Measurements from ENCODE around the gene PRSS36. TPM values are rescaled to one million over a fixed set of nuclear protein-coding genes. Genes with fewer than 3 reads are reported as not detected.

The PRSS36 gene
- polyA plus RNA-seq, 3 donors = 3.1 to 4.2 (median 3.4) TPM

DNA sequence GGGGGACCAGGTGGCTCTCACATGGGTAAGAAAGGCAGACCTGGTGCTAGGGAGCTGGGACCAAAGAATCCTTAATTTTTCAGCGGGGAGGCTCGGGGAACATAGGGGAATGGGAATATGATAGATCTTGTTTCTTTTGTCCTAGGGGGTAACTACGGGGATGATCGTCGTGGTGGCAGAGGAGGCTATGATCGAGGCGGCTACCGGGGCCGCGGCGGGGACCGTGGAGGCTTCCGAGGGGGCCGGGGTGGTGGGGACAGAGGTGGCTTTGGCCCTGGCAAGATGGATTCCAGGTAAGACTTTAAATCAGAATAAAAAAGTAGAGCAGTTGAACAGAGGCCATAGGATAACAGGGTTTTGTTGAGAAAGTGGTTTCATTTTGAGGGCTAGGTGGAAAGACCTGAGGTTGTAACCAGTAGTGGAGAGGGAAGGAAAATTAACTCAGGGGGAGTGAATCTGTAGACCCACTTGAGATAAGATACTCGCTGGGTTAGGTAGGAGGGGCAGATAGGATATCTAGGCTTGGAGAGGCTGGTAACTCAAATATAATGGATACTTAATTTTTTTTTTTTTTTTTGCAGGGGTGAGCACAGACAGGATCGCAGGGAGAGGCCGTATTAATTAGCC is 41.1 kb upstream of the PRSS36 start:
- Histone ChIP-seq H4K20me1 (ENCODE audit: insufficient read depth, low read length) (peaks cover 100% of the 10 kb centered on the region), H2AFZ (ENCODE audit: insufficient read depth, low read depth, low read length, poor library complexity, severe bottlenecking) (no peak overlapping the region), H3K9ac (ENCODE audit: insufficient read depth, low read length, poor library complexity, severe bottlenecking) (no peak overlapping the region), H3K27me3 (ENCODE audit: control insufficient read depth in 2 of 2, insufficient read depth in 2 of 2, low read length in 2 of 2) (no peaks in the 10 kb centered on the region), H3K9me3 (replicated peaks in 1 of 2; ENCODE audit: control insufficient read depth in 1 of 2, insufficient read depth in 1 of 2, low read length in 2 of 2) (no peaks in the 10 kb centered on the region), H3K79me2 (ENCODE audit: insufficient read depth, low read length) (peaks cover 95% of the 10 kb centered on the region), H3K4me2 (replicated peaks; ENCODE audit: extremely low read depth, low read length, poor library complexity, severe bottlenecking) (no peak overlapping the region), H3K27ac (ENCODE audit: low read depth in 1 of 2, low read length in 2 of 2) (no peak overlapping the region), H3K36me3 (replicated peaks in 1 of 2; ENCODE audit: control insufficient read depth in 1 of 2, insufficient read depth in 2 of 2, low read length in 2 of 2) (peaks cover 94 to 100% of the 10 kb centered on the region in 2 donors), H3K4me3 (replicated peaks in 1 of 3; ENCODE audit: low read depth in 2 of 3, low read length in 3 of 3) (no peak overlapping the region), H3K4me1 (ENCODE audit: control insufficient read depth in 1 of 2, insufficient read depth in 2 of 2, low read length in 2 of 2) (peaks cover 12% of the 10 kb centered on the region in 2 donors)
- H3K36me3 Mint-ChIP-seq = peaks cover 87 to 99% of the 10 kb centered on the region in 2 donors
- peak overlapping the region in 3 of 7 donors; percentile 26 to 73 (median 44) for H3K27ac Mint-ChIP-seq
- no peak for DNase-seq
- TF ChIP-seq CTCF (IDR thresholded peaks at IDR 0.05) = no peak
- H3K4me3 Mint-ChIP-seq = no peak overlapping the region
- peaks cover 19% of the 10 kb centered on the region for H3K4me1 Mint-ChIP-seq
- no peaks in the 10 kb centered on the region for H3K9me3 Mint-ChIP-seq
- H3K27me3 Mint-ChIP-seq (ENCODE audit: low read depth in 3 of 3) = peaks cover 0 to 2% (median 0%) of the 10 kb centered on the region in 3 donors
- intact Hi-C loops (cut with micrococcal nuclease) = no loop called here
- 98% methylated on average over 8 of the region's 17 CpGs for WGBS (ENCODE audit: insufficient coverage)

DNA sequence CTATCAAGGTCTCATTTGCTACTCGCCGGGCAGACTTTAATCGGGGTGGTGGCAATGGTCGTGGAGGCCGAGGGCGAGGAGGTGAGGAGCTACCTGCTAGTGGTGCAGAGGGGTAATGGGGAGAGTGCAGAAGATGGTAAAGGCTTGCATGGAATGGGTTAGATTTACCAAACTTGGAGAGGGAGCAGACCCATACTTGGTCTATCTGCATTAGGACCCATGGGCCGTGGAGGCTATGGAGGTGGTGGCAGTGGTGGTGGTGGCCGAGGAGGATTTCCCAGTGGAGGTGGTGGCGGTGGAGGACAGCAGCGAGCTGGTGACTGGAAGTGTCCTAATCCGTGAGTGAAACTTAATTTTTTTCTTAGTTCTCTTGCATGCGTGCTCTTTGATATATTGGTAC is 40.2 kb upstream of the PRSS36 start:
- Mint-ChIP-seq H3K36me3 (peaks cover 91 to 99% of the 10 kb centered on the region in 2 donors), H3K4me1 (peaks cover 25% of the 10 kb centered on the region), H3K4me3 (no peak overlapping the region), H3K27me3 (ENCODE audit: low read depth in 3 of 3) (peaks cover 0 to 2% (median 0%) of the 10 kb centered on the region in 3 donors), H3K27ac (peak overlapping the region in 2 of 7 donors; percentile 29 to 61), H3K9me3 (no peaks in the 10 kb centered on the region)
- 97% methylated on average over 9 of the region's 12 CpGs for WGBS (ENCODE audit: insufficient coverage)
- Histone ChIP-seq H3K27ac (ENCODE audit: low read depth in 1 of 2, low read length in 2 of 2) (no peak overlapping the region), H4K20me1 (ENCODE audit: insufficient read depth, low read length) (peaks cover 100% of the 10 kb centered on the region), H3K79me2 (ENCODE audit: insufficient read depth, low read length) (peaks cover 90% of the 10 kb centered on the region), H3K4me2 (replicated peaks; ENCODE audit: extremely low read depth, low read length, poor library complexity, severe bottlenecking) (no peak overlapping the region), H3K9ac (ENCODE audit: insufficient read depth, low read length, poor library complexity, severe bottlenecking) (no peak overlapping the region), H3K9me3 (replicated peaks in 1 of 2; ENCODE audit: control insufficient read depth in 1 of 2, insufficient read depth in 1 of 2, low read length in 2 of 2) (no peaks in the 10 kb centered on the region), H2AFZ (ENCODE audit: insufficient read depth, low read depth, low read length, poor library complexity, severe bottlenecking) (no peak overlapping the region), H3K4me3 (replicated peaks in 1 of 3; ENCODE audit: low read depth in 2 of 3, low read length in 3 of 3) (no peak overlapping the region), H3K27me3 (ENCODE audit: control insufficient read depth in 2 of 2, insufficient read depth in 2 of 2, low read length in 2 of 2) (no peaks in the 10 kb centered on the region), H3K36me3 (replicated peaks in 1 of 2; ENCODE audit: control insufficient read depth in 1 of 2, insufficient read depth in 2 of 2, low read length in 2 of 2) (peaks cover 92 to 100% of the 10 kb centered on the region in 2 donors), H3K4me1 (ENCODE audit: control insufficient read depth in 1 of 2, insufficient read depth in 2 of 2, low read length in 2 of 2) (peaks cover 20% of the 10 kb centered on the region in 2 donors)
- TF ChIP-seq CTCF (IDR thresholded peaks at IDR 0.05) = no peak
- DNase-seq = no peak
- intact Hi-C loops (cut with micrococcal nuclease) = no loop called here
